H9 (cell line): ENCODE measurements around the gene ACOXL. TPM values are rescaled to one million over a fixed set of nuclear protein-coding genes. Genes with fewer than 3 reads are reported as not detected.

ENCODE experiments used
- DNase-seq: peaks from one replicate; pipeline ENCODE4 v3.0.0-alpha.2; 2017
- H2AFZ ChIP-seq: one replicate; pipeline ENCODE4 v1.6.1; 2013; ENCODE audit warnings: mild to moderate bottlenecking, low read length, control low read depth, moderate library complexity
- H2AK5ac ChIP-seq: 2 replicates; pipeline ENCODE4 v1.6.1; 2013; ENCODE audit warnings: low read length, control low read depth, mixed read lengths; ENCODE audit not compliant: insufficient read length
- H2BK120ac ChIP-seq: one replicate; pipeline ENCODE4 v1.6.1; 2013; ENCODE audit warnings: low read depth, mild to moderate bottlenecking, low read length, control low read depth, inconsistent platforms; ENCODE audit not compliant: poor library complexity, severe bottlenecking
- H2BK12ac ChIP-seq: 2 replicates; pipeline ENCODE4 v1.6.1; 2013; ENCODE audit warnings: low read length, control low read depth, mixed read lengths, low read depth; ENCODE audit not compliant: insufficient read length
- H2BK15ac ChIP-seq: 2 replicates; pipeline ENCODE4 v1.6.1; 2013; ENCODE audit warnings: low read depth, low read length, control low read depth
- H2BK20ac ChIP-seq: one replicate; pipeline ENCODE4 v1.6.1; 2013; ENCODE audit warnings: low read depth, mild to moderate bottlenecking, low read length, control low read depth, inconsistent platforms; ENCODE audit not compliant: poor library complexity, severe bottlenecking
- H2BK5ac ChIP-seq: 2 replicates; pipeline ENCODE4 v1.6.1; 2013; ENCODE audit warnings: low read length, control low read depth, mixed read lengths; ENCODE audit not compliant: insufficient read length
- H3K14ac ChIP-seq: 2 replicates; pipeline ENCODE4 v1.6.1; 2013; ENCODE audit warnings: low read length, control low read depth; ENCODE audit not compliant: insufficient read depth
- H3K18ac ChIP-seq: 2 replicates; pipeline ENCODE4 v1.6.1; 2013; ENCODE audit warnings: low read depth, mild to moderate bottlenecking, mixed read lengths, low read length, control low read depth; ENCODE audit not compliant: insufficient read length
- H3K23ac ChIP-seq: 2 replicates; pipeline ENCODE4 v1.6.1; 2013; ENCODE audit warnings: low read length, control low read depth, mixed read lengths, low read depth; ENCODE audit not compliant: insufficient read length
- H3K23me2 ChIP-seq: 2 replicates; pipeline ENCODE4 v1.6.1; 2013; ENCODE audit warnings: low read depth, mild to moderate bottlenecking, mixed read lengths, low read length, control low read depth; ENCODE audit not compliant: insufficient read length, poor library complexity, severe bottlenecking
- H3K27ac ChIP-seq: 2 replicates; pipeline ENCODE4 v1.5.1; 2013; ENCODE audit warnings: low read length, control low read depth, mixed read lengths, low read depth; ENCODE audit not compliant: insufficient read length
- H3K27me3 ChIP-seq: 2 replicates; pipeline ENCODE4 v1.6.1; 2013; ENCODE audit warnings: low read length, control low read depth, inconsistent platforms; ENCODE audit not compliant: insufficient read depth
- H3K4ac ChIP-seq: 2 replicates; pipeline ENCODE4 v1.6.1; 2013; ENCODE audit warnings: low read depth, mild to moderate bottlenecking, control low read depth, inconsistent platforms, low read length, moderate library complexity
- H3K4me1 ChIP-seq: 2 replicates; pipeline ENCODE4 v1.6.1; 2013; ENCODE audit warnings: low read length, control low read depth, inconsistent platforms; ENCODE audit not compliant: insufficient read depth
- H3K4me2 ChIP-seq: 2 replicates; pipeline ENCODE4 v1.6.1; 2013; ENCODE audit warnings: low read length, control low read depth, mixed read lengths; ENCODE audit not compliant: insufficient read length, insufficient read depth
- H3K56ac ChIP-seq: 2 replicates; pipeline ENCODE4 v1.6.1; 2013; ENCODE audit warnings: low read depth, mild to moderate bottlenecking, mixed read lengths, low read length, control low read depth; ENCODE audit not compliant: insufficient read length
- H3K79me1 ChIP-seq: 2 replicates; pipeline ENCODE4 v1.6.1; 2013; ENCODE audit warnings: low read depth, mild to moderate bottlenecking, moderate library complexity, low read length, control low read depth, inconsistent platforms; ENCODE audit not compliant: insufficient read depth, poor library complexity, severe bottlenecking
- H3K79me2 ChIP-seq: 2 replicates; pipeline ENCODE4 v1.6.1; 2013; ENCODE audit warnings: low read length, control low read depth, inconsistent platforms; ENCODE audit not compliant: insufficient read depth
- H3K9ac ChIP-seq: 2 replicates; pipeline ENCODE4 v1.6.1; 2013; ENCODE audit warnings: low read length, control low read depth, mixed read lengths; ENCODE audit not compliant: insufficient read length; ENCODE audit errors: extremely low read depth
- H3K9me3 ChIP-seq: one replicate; pipeline ENCODE4 v1.6.1; 2013; ENCODE audit warnings: low read depth, low read length, inconsistent platforms; ENCODE audit not compliant: control insufficient read depth
- H3T11ph ChIP-seq: one replicate; pipeline ENCODE4 v1.6.1; 2013; ENCODE audit warnings: mild to moderate bottlenecking, low read length, control low read depth, inconsistent platforms
- H4K20me1 ChIP-seq: one replicate; pipeline ENCODE4 v1.6.1; 2013; ENCODE audit not compliant: control insufficient read depth, insufficient read length, insufficient read depth
- H4K5ac ChIP-seq: 2 replicates; pipeline ENCODE4 v1.6.1; 2013; ENCODE audit warnings: low read depth, mild to moderate bottlenecking, mixed read lengths, low read length, control low read depth; ENCODE audit not compliant: insufficient read length
- H4K8ac ChIP-seq: replicated peaks from 2 replicates; pipeline ENCODE4 v1.6.1; 2013; ENCODE audit warnings: low read length, control low read depth, mixed read lengths, low read depth; ENCODE audit not compliant: insufficient read length
- H4K91ac ChIP-seq: 2 replicates; pipeline ENCODE4 v1.6.1; 2013; ENCODE audit warnings: low read depth, mild to moderate bottlenecking, moderate library complexity, mixed read lengths, low read length, control low read depth; ENCODE audit not compliant: insufficient read length
- H3K27ac Mint-ChIP-seq, 3 experiments: 2 replicates in 2 of 3; 3 replicates in 1 of 3; pipeline ENCODE4 v1.8.0; 2020 to 2021; ENCODE audit warnings: mixed read lengths in 3 of 3, mild to moderate bottlenecking in 1 of 3, moderate library complexity in 1 of 3
- H3K27me3 Mint-ChIP-seq: 2 replicates; pipeline ENCODE4 v1.8.0; 2021; ENCODE audit warnings: low read depth, mild to moderate bottlenecking, moderate library complexity, mixed read lengths
- H3K36me3 Mint-ChIP-seq, 3 experiments: 2 replicates in 2 of 3; 3 replicates in 1 of 3; pipeline ENCODE4 v1.8.0; 2020 to 2021; ENCODE audit warnings: low read depth in 3 of 3, mixed read lengths in 3 of 3; ENCODE audit not compliant: insufficient read depth in 1 of 3
- H3K4me1 Mint-ChIP-seq, 2 experiments: 2 replicates each; pipeline ENCODE4 v1.8.0; 2020; ENCODE audit warnings: mixed read lengths in 2 of 2
- H3K4me3 Mint-ChIP-seq, 2 experiments: 2 replicates in 1 of 2; 3 replicates in 1 of 2; pipeline ENCODE4 v1.8.0; 2020 to 2021; ENCODE audit warnings: mild to moderate bottlenecking in 2 of 2, mixed read lengths in 2 of 2, moderate library complexity in 1 of 2
- H3K9me3 Mint-ChIP-seq, 2 experiments: 2 replicates in 1 of 2; 3 replicates in 1 of 2; pipeline ENCODE4 v1.8.0; 2020; ENCODE audit warnings: mild to moderate bottlenecking in 2 of 2, mixed read lengths in 2 of 2, moderate library complexity in 1 of 2
- CTCF ChIP-seq: fragments of 200-600 bp; sonication (generic); conservative IDR thresholded peaks from 3 replicates; pipeline ENCODE4 v1.8.0; 2021; ENCODE audit warnings: antibody characterized with exemption, mild to moderate bottlenecking
- WGBS: extraction: QIAGEN DNeasy Blood & Tissue Kit; methylation state at CpG from one replicate; pipeline ENCODE4 v1.1.7; 2013; ENCODE audit warnings: missing lambda C conversion rate, low lambda C conversion rate, mixed read lengths; ENCODE audit not compliant: insufficient read length; ENCODE audit errors: extremely low coverage; 5-methylcytosine and 5-hydroxymethylcytosine counted together
- total RNA-seq: library from RNA; stranded (reverse); gene quantifications from 2 replicates; pipeline ENCODE4 v1.2.1, GENCODE V29; 2021

ACOXL gene
- total RNA-seq, 1 experiment from 2014 or later = 37.6 TPM

GRCh38 chr2:110783196-110783873, 51.0 kb downstream of the ACOXL start:
- no peak overlapping the region for H3K18ac ChIP-seq
- no peak overlapping the region for H4K91ac ChIP-seq
- Mint-ChIP-seq H3K36me3 (peaks cover 26 to 60% (median 40%) of the 10 kb centered on the region in 3 experiments; a peak in 6 of 7 replicates), H3K4me1 (no peaks in the 10 kb centered on the region), H3K27me3 (no peaks in the 10 kb centered on the region), H3K4me3 (no peak overlapping the region), H3K27ac (peak overlapping the region in 1 of 3 experiments; percentile 84; a peak in 1 of 7 replicates), H3K9me3 (peaks cover 2 to 3% of the 10 kb centered on the region in 2 experiments; a peak in 2 of 5 replicates)
- H3K23me2 ChIP-seq = no peaks in the 10 kb centered on the region
- H3K4ac ChIP-seq = no peak overlapping the region
- no peak overlapping the region for H3K14ac ChIP-seq
- H3K79me1 ChIP-seq = peaks cover 4% of the 10 kb centered on the region
- H2AK5ac ChIP-seq = no peak overlapping the region
- no peaks in the 10 kb centered on the region for H3K9me3 ChIP-seq
- H4K8ac ChIP-seq = no peak overlapping the region
- WGBS = no CpG with 5 or more reads among the region's 3 CpGs
- H2AFZ ChIP-seq = no peak overlapping the region
- no peak overlapping the region for H3K23ac ChIP-seq
- H2BK5ac ChIP-seq = no peak overlapping the region
- no peaks in the 10 kb centered on the region for H3K79me2 ChIP-seq
- no peaks in the 10 kb centered on the region for H4K20me1 ChIP-seq
- H3K27ac ChIP-seq = no peak overlapping the region
- no peak overlapping the region for H2BK120ac ChIP-seq
- DNase-seq = no peak
- H3K4me2 ChIP-seq = no peak overlapping the region
- H3K4me1 ChIP-seq = no peaks in the 10 kb centered on the region
- H2BK12ac ChIP-seq = no peak overlapping the region
- no peak for TF ChIP-seq CTCF
- no peak overlapping the region for H3K56ac ChIP-seq
- no peak overlapping the region for H3K9ac ChIP-seq
- no peak overlapping the region for H2BK15ac ChIP-seq
- no peak overlapping the region for H3T11ph ChIP-seq
- H2BK20ac ChIP-seq = no peak overlapping the region
- no peaks in the 10 kb centered on the region for H3K27me3 ChIP-seq
- H4K5ac ChIP-seq = no peak overlapping the region
